Fibroblast of the aortic adventitia (primary cell): ENCODE results near the gene SBF2. TPM values are rescaled to one million over a fixed set of nuclear protein-coding genes. Genes with fewer than 3 reads are reported as not detected.
"Not testable (repeated sequence)": the region's sequence is repeated elsewhere in the genome, so short reads cannot be mapped to it uniquely, and the experiment has no call there.

Experiments
- DNase-seq: peaks from one replicate; pipeline ENCODE4 v3.0.0-alpha.2; 2010; ENCODE audit warnings: low read depth
- H3K4me3 ChIP-seq: 2 replicates; pipeline ENCODE4 v1.5.1; 2011; ENCODE audit warnings: low read depth, mild to moderate bottlenecking, control low read depth, low read length, moderate library complexity
- total RNA-seq: library from RNA; depleted of rRNA; stranded (reverse); fragments of >200 nt; gene quantifications from 2 replicates; pipeline ENCODE4 v1.2.3, GENCODE V29; 2012; ENCODE audit warnings: low replicate concordance
- TF ChIP-seq, protein P1 (sequence below): IDR thresholded peaks from 2 replicates; pipeline ENCODE4 v1.5.1; 2011; ENCODE audit warnings: mild to moderate bottlenecking, low read length, control low read depth, inconsistent platforms; ENCODE audit not compliant: insufficient read depth

Gene SBF2
- total RNA-seq, 1 donor: 65.3 TPM

DNA sequence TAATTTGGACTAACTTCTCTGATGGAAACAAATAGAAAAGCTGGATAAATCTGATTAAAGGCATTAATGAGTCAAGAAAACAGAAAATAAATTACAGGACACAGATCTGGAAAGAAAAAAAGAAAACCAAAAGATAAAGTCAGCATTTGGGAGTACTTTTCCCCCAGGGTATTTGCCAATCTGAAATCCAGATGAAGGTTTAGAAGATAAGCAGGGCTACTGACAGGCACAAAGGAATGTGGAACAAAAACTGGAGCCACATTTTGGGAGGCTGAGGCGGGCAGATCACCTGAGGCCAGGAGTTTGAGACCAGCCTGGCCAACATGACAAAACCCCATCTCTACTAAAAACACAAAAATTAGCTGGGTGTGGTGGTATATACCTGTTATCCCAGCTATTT, 57.2 kb downstream of the SBF2 start:
- DNase-seq: peak; percentile 16
- TF ChIP-seq, protein P1, sequence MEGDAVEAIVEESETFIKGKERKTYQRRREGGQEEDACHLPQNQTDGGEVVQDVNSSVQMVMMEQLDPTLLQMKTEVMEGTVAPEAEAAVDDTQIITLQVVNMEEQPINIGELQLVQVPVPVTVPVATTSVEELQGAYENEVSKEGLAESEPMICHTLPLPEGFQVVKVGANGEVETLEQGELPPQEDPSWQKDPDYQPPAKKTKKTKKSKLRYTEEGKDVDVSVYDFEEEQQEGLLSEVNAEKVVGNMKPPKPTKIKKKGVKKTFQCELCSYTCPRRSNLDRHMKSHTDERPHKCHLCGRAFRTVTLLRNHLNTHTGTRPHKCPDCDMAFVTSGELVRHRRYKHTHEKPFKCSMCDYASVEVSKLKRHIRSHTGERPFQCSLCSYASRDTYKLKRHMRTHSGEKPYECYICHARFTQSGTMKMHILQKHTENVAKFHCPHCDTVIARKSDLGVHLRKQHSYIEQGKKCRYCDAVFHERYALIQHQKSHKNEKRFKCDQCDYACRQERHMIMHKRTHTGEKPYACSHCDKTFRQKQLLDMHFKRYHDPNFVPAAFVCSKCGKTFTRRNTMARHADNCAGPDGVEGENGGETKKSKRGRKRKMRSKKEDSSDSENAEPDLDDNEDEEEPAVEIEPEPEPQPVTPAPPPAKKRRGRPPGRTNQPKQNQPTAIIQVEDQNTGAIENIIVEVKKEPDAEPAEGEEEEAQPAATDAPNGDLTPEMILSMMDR: no peak
- no peak overlapping the region for H3K4me3 ChIP-seq

DNA sequence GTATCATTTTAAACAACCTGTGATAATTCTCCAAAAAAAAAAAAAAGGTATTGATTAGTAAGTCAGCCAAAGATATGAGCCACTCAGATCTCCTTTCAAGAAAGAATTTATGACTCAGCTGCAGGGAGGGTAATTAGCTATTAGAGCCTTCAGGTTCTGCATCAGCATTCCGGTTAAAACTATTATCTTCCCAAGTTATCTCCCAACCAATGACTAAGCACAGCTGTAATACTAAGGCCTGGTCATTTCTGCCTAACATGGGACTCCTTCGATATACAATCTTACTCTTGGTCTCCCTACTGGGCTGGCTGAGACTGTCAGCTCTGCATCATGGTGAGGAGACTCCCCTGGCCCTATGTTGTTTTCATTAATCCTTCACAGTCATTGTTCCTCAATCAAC, 60.4 kb downstream of the SBF2 start:
- peak; percentile 87 for DNase-seq
- TF ChIP-seq, protein P1: no peak
- no peak overlapping the region for H3K4me3 ChIP-seq

DNA sequence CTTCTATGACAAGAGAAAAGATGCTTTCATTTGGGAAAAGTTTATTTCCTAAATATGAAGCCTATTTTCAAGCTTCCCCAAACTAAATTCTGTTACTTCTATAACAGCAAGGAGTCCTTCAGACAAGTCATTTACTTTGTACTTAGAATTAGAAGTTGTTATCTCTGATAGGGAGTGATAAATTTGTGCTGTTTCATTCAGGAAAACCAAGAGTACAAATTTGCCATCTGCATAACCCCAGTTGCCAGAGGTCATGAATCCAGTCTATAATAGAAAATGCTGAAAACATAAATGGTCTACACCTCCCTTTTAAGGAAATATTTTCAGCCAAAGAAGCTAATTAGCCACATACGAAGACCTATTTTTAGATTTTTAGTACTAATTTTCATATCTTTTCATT, 61.3 kb downstream of the SBF2 start:
- H3K4me3 ChIP-seq: no peak overlapping the region

DNA sequence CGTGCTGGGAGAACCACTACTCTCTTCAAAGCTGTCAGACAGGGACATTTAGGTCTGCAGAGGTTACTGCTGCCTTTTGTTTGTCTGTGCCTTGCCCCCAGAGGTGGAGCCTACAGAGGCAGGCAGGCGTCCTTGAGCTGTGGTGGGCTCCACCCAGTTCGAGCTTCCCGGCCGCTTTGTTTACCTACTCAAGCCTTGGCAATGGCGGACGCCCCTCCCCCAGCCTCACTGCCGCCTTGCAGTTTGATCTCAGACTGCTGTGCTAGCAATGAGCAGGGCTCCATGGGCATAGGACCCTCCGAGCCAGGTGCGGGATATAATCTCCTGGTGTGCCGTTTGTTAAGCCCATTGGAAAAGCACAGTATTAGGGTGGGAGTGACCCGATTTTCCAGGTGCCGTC, 62.2 kb downstream of the SBF2 start:
- not testable (repeated sequence) for H3K4me3 ChIP-seq

More for the DNA sequence above, 61.3 kb downstream of the SBF2 start:
- DNase-seq: no peak
- TF ChIP-seq, protein P1: no peak

DNA sequence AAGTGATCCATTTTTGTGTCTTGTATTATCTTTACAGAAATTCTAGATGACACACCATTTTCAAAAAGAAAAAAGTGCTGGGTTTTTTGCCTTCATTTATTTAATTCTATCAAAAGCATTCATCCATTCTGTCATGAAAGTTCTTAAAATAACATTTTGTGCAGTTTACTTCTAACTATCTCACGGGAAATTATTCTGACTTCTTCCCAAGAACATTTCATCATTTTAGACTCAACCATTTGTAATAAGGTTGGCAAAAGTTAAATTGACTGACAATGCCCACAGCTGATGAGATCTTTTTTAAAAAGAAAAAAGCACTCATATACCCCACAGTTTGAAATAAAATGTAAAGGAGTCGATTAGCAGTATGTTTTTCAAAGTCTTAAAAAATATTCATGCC, 68.5 kb downstream of the SBF2 start:
- peak; percentile 51 for DNase-seq
- TF ChIP-seq, protein P1: no peak
- no peak overlapping the region for H3K4me3 ChIP-seq

More for the DNA sequence above, 62.2 kb downstream of the SBF2 start:
- not testable (repeated sequence) for DNase-seq

DNA sequence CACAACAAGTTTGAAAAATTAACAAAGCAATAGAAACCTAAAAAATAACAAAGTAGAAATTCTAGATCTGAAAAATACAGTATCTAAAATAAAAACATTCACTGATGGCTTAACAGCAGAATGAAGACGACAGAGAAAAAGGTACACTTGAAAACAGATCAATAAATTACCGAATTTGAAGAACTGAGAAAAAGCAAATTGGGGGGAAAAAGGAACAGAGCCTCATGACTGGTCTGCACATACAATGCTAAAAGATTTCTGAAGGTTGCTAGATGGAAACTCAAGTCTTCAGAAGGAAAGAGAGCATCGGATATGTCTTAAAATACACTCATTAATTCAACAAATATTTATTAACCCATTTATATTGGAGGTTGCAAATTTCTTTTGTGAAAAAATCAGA, 71.6 kb downstream of the SBF2 start:
- H3K4me3 ChIP-seq: no peak overlapping the region
- no peak for DNase-seq
- TF ChIP-seq, protein P1: no peak

DNA sequence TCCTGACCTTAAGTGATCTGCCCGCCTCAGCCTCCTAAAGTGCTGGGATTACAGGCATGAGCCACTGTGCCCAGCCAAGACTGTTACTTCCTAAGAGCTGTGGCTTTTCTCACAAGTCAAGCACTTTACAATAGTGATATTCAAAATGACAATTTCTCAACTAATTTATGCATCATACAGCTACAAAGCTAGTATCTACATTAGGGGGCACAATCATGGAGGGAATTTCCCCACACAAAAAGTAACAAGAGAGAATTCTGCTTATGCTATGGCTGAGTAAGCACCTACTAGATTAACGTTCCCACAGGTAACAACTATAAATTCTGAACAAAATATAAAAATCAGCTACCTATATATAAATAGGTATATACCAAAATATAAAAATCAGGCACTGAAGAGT, 72.7 kb downstream of the SBF2 start:
- H3K4me3 ChIP-seq: no peak overlapping the region
- TF ChIP-seq, protein P1: no peak
- DNase-seq: no peak

DNA sequence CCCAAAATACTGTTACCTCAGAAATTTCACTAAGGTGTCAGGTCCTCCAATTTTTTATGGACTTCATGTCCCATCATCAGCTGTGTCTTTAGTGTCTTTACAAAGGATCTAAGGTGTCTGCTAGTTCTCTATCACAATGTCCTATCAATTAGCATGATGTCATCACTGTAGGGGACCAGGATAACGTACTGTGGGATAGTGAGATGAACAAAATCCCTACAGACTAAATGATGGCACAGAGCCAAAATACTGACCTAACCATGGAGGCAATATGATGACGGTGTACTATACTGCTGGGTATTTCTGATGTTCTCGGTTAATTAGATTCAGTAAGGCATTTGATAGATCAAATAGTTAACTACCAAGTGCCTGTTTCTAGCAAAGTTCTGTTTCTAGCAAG, 82.5 kb downstream of the SBF2 start:
- no peak for DNase-seq
- H3K4me3 ChIP-seq: no peak overlapping the region
- TF ChIP-seq, protein P1: no peak
